ENCODE results near the gene THBS3. TPM values are rescaled to one million over a fixed set of nuclear protein-coding genes. Genes with fewer than 3 reads are reported as not detected.
A peak's percentile ranks its signal among the peaks of the same experiment; 100 is the strongest.
"Not testable (repeated sequence)": the region's sequence is repeated elsewhere in the genome, so short reads cannot be mapped to it uniquely, and the experiment has no call there.

THBS3 gene
- total RNA-seq, 8 experiments from 2014 or later = 12.4 to 51.2 (median 21.0) TPM

DNA sequence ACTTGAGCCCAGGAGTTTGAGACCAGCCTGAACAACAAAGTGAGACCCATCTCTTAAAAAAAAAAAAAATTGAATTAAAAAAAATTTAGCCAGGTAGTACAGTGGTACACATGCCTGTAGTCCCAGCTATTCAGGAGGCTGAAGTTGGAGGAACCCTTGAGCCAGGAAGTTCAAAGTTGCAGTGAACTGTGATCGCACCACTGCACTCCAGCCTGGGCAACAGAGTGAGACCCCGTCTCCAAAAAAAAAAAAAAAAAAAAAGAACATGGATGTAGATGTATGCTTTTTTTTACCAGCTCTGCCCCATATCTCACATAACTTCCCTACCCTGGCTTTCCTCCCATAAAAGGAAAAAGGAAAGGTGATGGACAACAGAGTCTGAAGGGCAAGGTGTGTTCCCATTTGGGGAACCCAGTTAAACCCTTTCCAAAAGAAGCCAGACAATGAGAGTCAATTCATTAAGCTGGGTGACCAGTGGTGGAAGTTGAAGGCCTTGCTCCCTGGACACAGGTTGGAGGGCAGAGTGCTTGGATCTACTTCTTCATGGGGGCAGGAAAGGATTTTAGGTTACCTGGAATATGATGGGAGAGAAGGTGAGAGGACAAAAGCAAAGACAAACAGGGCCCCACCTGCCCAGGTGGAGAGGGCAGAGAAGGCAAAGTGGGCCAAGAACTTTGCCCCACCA is 37.5 kb downstream of the THBS3 start:
- ATAC-seq (replicated peaks in 6 of 8) = no peak
- no peak overlapping the region for H3K27ac ChIP-seq
- in situ Hi-C loops (cut with MboI; ENCODE audit: low pct_unique_long_range_greater_than_20kb in 2 of 9, low sequenced_read_pairs in 9 of 9, unreplicated experiment in 9 of 9) = no loop called here
- peaks cover 18 to 26% of the 10 kb centered on the region in 2 donors for H3K4me1 ChIP-seq (replicated peaks in 1 of 2)
- no peak overlapping the region for H3K4me3 ChIP-seq
- WGBS, 10 experiments = 80 to 100% (median 93%) methylated on average over 1 to 2 of the region's 2 CpGs; no CpG with 5 or more reads in 3 of the 10 experiments

DNA sequence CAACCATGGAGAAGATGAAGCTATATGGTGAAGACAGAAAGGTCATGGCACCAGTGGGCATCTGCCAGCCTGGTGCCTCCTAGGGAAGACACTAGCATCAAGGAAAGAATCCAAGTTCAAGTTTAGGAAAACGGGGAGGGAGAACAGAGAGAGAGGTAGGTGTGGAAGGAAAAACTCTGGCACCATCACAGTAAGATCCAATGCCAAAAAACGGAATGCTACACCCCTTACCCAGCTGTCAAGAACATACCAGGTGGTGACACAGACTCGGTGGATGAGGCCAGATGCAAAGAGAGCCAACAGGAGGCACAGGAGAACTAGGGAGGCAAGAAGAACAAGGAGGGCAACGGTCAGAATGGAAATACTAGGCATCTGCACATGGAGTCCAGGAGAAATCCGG is 38.2 kb downstream of the THBS3 start:
- ATAC-seq (replicated peaks in 6 of 8) = no peak
- in situ Hi-C loops (cut with MboI; ENCODE audit: low pct_unique_long_range_greater_than_20kb in 2 of 9, low sequenced_read_pairs in 9 of 9, unreplicated experiment in 9 of 9) = loop anchor here in 5 of 9 experiments (5.0 to 10.0 kb wide), 3 partner anchors 65 to 77 kb away; no protein-coding TSS in a partner anchor
- H3K4me3 ChIP-seq = no peak overlapping the region
- WGBS, 10 experiments = 10 to 82% (median 67%) methylated on average over 1 to 5 of the region's 5 CpGs; no CpG with 5 or more reads in 3 of the 10 experiments
- peaks cover 16 to 21% of the 10 kb centered on the region in 2 donors for H3K4me1 ChIP-seq (replicated peaks in 1 of 2)
- no peak overlapping the region for H3K27ac ChIP-seq

- peaks cover 16 to 21% of the 10 kb centered on the region in 2 donors for H3K4me1 ChIP-seq (replicated peaks in 1 of 2)
- WGBS, 10 experiments = 53 to 92% (median 85%) methylated on average over 4 to 10 of the region's 10 CpGs; no CpG with 5 or more reads in 2 of the 10 experiments
- H3K27ac ChIP-seq = no peak overlapping the region
- no peak for ATAC-seq (replicated peaks in 6 of 8)
- in situ Hi-C loops (cut with MboI; ENCODE audit: low pct_unique_long_range_greater_than_20kb in 2 of 9, low sequenced_read_pairs in 9 of 9, unreplicated experiment in 9 of 9) = loop anchor here in 5 of 9 experiments (5.0 to 10.0 kb wide), 3 partner anchors 64 to 76 kb away; no protein-coding TSS in a partner anchor
- no peak overlapping the region for H3K4me3 ChIP-seq
These were observed 39.1 kb downstream of the THBS3 start for GRCh38 chr1:155168456-155169210.

DNA sequence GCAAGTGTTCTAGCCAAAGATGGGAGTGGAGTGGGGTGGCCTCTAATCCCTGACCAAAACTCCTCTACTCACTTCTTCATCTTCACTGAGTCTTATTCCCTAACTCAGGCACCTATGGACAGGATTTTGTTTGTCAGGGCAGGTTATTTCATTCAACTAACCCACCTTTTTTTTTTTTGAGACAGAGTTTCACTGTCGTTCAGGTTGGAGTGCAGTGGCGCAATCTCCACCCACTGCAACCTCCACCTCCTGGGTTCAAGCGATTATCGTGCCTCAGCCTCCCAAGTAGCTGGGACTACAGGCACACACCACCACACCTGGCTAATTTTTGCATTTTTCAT is 39.6 kb downstream of the THBS3 start:
- WGBS, 10 experiments = 8 to 80% (median 54%) methylated on average over 1 to 4 of the region's 4 CpGs; no CpG with 5 or more reads in 5 of the 10 experiments
- not testable (repeated sequence) for ATAC-seq (replicated peaks in 6 of 8); H3K4me3 ChIP-seq; H3K27ac ChIP-seq
- H3K4me1 ChIP-seq (replicated peaks in 1 of 2) = peaks cover 16 to 21% of the 10 kb centered on the region in 2 donors
- in situ Hi-C loops (cut with MboI; ENCODE audit: low pct_unique_long_range_greater_than_20kb in 2 of 9, low sequenced_read_pairs in 9 of 9, unreplicated experiment in 9 of 9) = loop anchor here in 5 of 9 experiments (5.0 to 10.0 kb wide), 3 partner anchors 63 to 76 kb away; no protein-coding TSS in a partner anchor

DNA sequence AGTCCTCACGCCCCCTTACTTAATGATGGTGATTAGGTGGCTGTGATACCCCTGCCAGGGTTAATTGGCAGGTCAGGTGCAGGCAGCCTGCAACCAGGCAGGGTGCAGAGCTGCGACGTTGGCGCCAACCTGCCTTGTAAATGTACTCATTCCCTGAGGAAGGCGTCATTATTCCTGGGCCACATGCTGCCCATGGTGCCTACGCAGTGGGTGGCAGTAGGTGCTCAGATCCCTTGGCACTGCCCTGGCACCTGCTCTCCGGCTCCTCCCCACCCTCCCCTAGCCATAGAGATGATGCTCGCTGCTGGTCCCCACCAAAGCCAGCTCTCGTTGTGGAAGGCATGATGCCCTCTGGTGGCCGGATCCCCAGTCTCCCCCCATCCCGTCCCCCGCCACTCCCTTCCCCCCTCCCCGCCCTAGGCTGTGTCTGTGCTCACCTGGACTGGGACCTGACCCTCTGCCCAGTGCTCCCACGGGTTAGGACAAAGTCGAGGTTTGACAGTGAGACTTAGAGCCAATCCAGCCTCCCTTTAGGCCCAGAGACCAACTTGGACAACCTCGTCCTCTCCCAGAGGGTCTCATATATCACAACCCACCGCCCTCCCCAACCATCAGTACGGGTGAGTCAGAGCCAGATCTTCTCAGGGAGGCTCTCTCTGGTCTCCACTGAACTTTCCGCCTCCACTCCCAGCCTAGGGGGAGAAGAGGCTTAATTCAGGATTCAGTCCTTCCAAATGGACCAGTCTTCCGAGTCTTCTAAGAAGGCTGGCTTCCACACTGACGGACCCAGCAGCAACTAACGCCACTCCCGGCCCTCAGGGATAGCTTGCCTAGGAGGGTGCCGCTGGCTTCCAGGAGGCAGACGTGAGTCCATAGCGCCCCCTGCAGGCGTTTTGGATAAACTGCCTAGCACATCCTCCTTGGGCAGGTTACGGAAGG is 40.3 kb downstream of the THBS3 start:
- peak overlapping the region in 2 of 5 donors; percentile 7 to 12 for H3K4me3 ChIP-seq
- WGBS, 10 experiments = 6 to 33% (median 17%) methylated on average over 2 to 14 of the region's 28 CpGs; no CpG with 5 or more reads in 2 of the 10 experiments
- in situ Hi-C loops (cut with MboI; ENCODE audit: low pct_unique_long_range_greater_than_20kb in 2 of 9, low sequenced_read_pairs in 9 of 9, unreplicated experiment in 9 of 9) = loop anchor here in 5 of 9 experiments (5.0 to 10.0 kb wide), 3 partner anchors 63 to 75 kb away; no protein-coding TSS in a partner anchor
- H3K27ac ChIP-seq = peak overlapping the region; percentile 5 to 69
- H3K4me1 ChIP-seq (replicated peaks in 1 of 2) = peaks cover 16 to 21% of the 10 kb centered on the region in 2 donors
- peak; percentile 61 to 83 (median 70) for ATAC-seq (replicated peaks in 6 of 8)

GRCh38 chr1:155166471-155167165 is 41.1 kb downstream of the THBS3 start:
- Histone ChIP-seq H3K27ac (peak overlapping the region; percentile 50 to 69), H3K4me1 (replicated peaks in 1 of 2) (peaks cover 10 to 17% of the 10 kb centered on the region in 2 donors), H3K4me3 (peak overlapping the region in 1 of 5 donors; percentile 7)
- WGBS, 10 experiments = 16 to 50% (median 35%) methylated on average over 1 to 12 of the region's 27 CpGs; no CpG with 5 or more reads in 6 of the 10 experiments
- peak in 7 of 8 experiments; percentile 43 to 81 (median 77) for ATAC-seq (replicated peaks in 6 of 8)
- in situ Hi-C loops (cut with MboI; ENCODE audit: low pct_unique_long_range_greater_than_20kb in 2 of 9, low sequenced_read_pairs in 9 of 9, unreplicated experiment in 9 of 9) = loop anchor here in 5 of 9 experiments (5.0 to 10.0 kb wide), 3 partner anchors 62 to 74 kb away; no protein-coding TSS in a partner anchor

DNA sequence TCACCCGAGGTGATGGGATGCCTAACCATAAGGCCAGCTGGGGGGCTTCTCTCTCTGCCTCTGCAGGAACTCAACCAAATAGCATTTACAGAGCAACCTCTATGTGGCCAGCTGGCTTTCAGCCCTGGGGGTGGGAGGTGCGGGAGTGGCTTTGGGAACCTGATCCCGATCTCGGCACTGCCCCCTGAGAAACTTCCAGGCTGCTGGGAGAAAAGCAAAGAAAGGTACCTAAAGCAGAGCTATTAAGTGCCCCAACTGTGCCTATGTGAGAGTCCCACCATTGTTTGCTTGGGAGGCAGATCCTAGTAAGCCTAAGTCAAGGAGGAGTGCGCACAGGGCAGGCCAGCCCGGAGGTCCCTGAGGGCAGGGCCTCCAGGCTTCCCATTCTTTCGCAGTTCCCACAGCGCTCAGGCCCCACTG is 41.6 kb downstream of the THBS3 start:
- no peak overlapping the region for H3K4me3 ChIP-seq
- WGBS, 10 experiments = 49 to 81% (median 54%) methylated on average over 3 of the region's 8 CpGs; no CpG with 5 or more reads in 7 of the 10 experiments
- peak in 3 of 8 experiments; percentile 0 to 9 (median 6) for ATAC-seq (replicated peaks in 6 of 8)
- H3K4me1 ChIP-seq (replicated peaks in 1 of 2) = peaks cover 10 to 17% of the 10 kb centered on the region in 2 donors
- in situ Hi-C loops (cut with MboI; ENCODE audit: low pct_unique_long_range_greater_than_20kb in 2 of 9, low sequenced_read_pairs in 9 of 9, unreplicated experiment in 9 of 9) = loop anchor here in 5 of 9 experiments (5.0 to 10.0 kb wide), 3 partner anchors 61 to 74 kb away; no protein-coding TSS in a partner anchor
- peak overlapping the region in 1 of 2 donors; percentile 50 for H3K27ac ChIP-seq

- H3K27ac ChIP-seq; ATAC-seq (replicated peaks in 6 of 8); H3K4me3 ChIP-seq: not testable (repeated sequence)
- 70 to 95% (median 89%) methylated on average over 2 to 8 of the region's 11 CpGs; no CpG with 5 or more reads in 4 of the 10 experiments for WGBS, 10 experiments
- in situ Hi-C loops (cut with MboI; ENCODE audit: low pct_unique_long_range_greater_than_20kb in 2 of 9, low sequenced_read_pairs in 9 of 9, unreplicated experiment in 9 of 9) = loop anchor here in 5 of 9 experiments (5.0 to 10.0 kb wide), 3 partner anchors 60 to 72 kb away; no protein-coding TSS in a partner anchor
- peaks cover 10 to 17% of the 10 kb centered on the region in 2 donors for H3K4me1 ChIP-seq (replicated peaks in 1 of 2)
These were observed 43.1 kb downstream of the THBS3 start for GRCh38 chr1:155164625-155165024.

DNA sequence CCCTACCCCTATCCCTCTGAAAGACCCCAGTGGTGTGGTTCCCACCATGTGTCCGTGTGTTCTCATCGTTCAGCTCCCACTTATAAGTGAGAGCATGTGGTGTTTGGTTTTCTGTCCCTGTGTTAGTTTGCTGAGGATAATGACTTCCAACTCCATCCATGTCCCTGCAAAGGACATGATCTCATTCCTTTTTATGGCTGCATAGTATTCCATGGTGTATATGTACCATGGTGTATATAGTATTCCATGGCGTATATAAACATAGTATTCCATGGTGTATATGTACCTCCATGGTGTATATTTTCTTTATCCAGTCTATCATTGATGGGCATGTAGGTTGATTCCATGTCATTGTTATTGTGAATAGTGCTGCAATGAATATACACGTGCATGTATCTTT is 43.9 kb downstream of the THBS3 start:
- not testable (repeated sequence) for H3K4me3 ChIP-seq; H3K27ac ChIP-seq; ATAC-seq (replicated peaks in 6 of 8)
- in situ Hi-C loops (cut with MboI; ENCODE audit: low pct_unique_long_range_greater_than_20kb in 2 of 9, low sequenced_read_pairs in 9 of 9, unreplicated experiment in 9 of 9) = loop anchor here in 4 of 9 experiments (10.0 kb wide), 2 partner anchors 59 to 69 kb away; no protein-coding TSS in a partner anchor
- H3K4me1 ChIP-seq (replicated peaks in 1 of 2) = peaks cover 10 to 17% of the 10 kb centered on the region in 2 donors
- 77 to 100% (median 95%) methylated on average over 1 to 4 of the region's 4 CpGs for WGBS, 10 experiments

DNA sequence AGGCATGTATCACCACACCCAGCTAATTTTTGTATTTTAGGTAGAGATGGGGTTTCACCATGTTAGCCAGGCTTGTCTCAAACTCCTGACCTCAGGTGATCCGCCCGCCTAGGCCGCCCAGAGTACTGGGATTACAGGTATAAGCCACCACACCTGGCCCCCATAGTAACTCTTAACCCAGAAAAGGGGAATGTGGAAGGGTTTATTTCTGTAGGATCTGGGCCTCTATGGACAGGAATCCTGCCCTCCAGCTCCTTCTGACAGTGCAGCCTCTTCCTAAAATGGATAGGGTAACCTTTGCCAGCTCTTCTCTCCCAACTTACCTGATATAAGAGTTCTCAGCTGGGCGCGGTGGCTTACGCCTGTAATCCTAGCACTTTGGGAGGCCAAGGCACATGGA is 45.1 kb downstream of the THBS3 start:
- H3K27ac ChIP-seq; H3K4me3 ChIP-seq; ATAC-seq (replicated peaks in 6 of 8): not testable (repeated sequence)
- H3K4me1 ChIP-seq (replicated peaks in 1 of 2) = peaks cover 10 to 16% of the 10 kb centered on the region in 2 donors
- in situ Hi-C loops (cut with MboI; ENCODE audit: low pct_unique_long_range_greater_than_20kb in 2 of 9, low sequenced_read_pairs in 9 of 9, unreplicated experiment in 9 of 9) = loop anchor here in 4 of 9 experiments (10.0 kb wide), 2 partner anchors 58 to 68 kb away; no protein-coding TSS in a partner anchor
- 70 to 100% (median 100%) methylated on average over 1 to 6 of the region's 6 CpGs; no CpG with 5 or more reads in 1 of the 10 experiments for WGBS, 10 experiments

DNA sequence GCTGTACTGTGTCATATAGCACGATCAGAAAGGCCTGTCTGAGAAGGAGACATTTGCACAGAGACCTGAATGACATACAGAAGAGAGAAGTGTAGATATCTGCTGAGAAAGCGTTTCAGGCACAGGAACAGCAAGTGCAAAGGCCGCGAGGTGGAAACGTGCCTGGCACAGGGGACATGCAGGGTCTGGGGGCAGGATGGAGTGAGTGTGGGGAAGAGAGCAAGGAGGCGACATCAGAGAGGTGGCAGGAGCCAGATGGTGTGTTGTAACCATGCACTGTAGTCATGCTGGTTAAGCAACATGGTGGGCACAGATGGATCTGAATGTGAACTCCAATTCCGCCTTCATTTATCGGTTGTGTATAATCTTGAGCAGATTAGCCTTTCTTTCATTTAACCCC is 47.6 kb downstream of the THBS3 start:
- in situ Hi-C loops (cut with MboI; ENCODE audit: low pct_unique_long_range_greater_than_20kb in 2 of 9, low sequenced_read_pairs in 9 of 9, unreplicated experiment in 9 of 9) = loop anchor here in 4 of 9 experiments (10.0 kb wide), 2 partner anchors 55 to 65 kb away; no protein-coding TSS in a partner anchor
- 19 to 90% (median 78%) methylated on average over 1 to 8 of the region's 8 CpGs; no CpG with 5 or more reads in 3 of the 10 experiments for WGBS, 10 experiments
- Histone ChIP-seq H3K4me1 (replicated peaks in 1 of 2) (no peaks in the 10 kb centered on the region), H3K27ac (no peak overlapping the region), H3K4me3 (no peak overlapping the region)
- no peak for ATAC-seq (replicated peaks in 6 of 8)
